Measurements from ENCODE around the gene MARCKS.
"Not testable (repeated sequence)": the region's sequence is repeated elsewhere in the genome, so short reads cannot be mapped to it uniquely, and the experiment has no call there.

MARCKS gene

GRCh38 chr6:113884011-113884410, 26.9 kb downstream of the MARCKS start:
- no peak for DNase-seq (ENCODE audit: low spot score)

GRCh38 chr6:113886512-113886911, 29.4 kb downstream of the MARCKS start:
- DNase-seq (ENCODE audit: low spot score) = no peak

DNA sequence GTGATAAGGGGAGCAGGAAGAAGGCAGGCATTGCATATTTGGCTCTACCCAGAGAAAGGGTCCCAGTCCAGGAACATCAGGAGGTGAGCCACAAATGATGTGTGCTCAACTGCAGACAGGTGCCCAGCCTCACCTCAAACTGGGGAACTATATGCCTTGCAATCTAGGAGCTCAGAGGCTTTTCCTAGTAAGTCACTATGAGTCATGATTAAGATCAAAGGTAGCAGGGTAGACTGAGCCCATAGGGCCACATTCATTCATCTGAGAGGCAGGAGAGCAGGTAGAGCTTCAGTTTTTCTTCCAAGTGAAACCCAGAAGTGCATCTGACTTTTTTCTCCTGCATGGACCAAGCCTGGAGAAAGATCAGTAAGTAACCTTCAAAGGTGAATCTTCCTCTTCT, 31.3 kb downstream of the MARCKS start:
- DNase-seq (ENCODE audit: low spot score) = no peak

DNA sequence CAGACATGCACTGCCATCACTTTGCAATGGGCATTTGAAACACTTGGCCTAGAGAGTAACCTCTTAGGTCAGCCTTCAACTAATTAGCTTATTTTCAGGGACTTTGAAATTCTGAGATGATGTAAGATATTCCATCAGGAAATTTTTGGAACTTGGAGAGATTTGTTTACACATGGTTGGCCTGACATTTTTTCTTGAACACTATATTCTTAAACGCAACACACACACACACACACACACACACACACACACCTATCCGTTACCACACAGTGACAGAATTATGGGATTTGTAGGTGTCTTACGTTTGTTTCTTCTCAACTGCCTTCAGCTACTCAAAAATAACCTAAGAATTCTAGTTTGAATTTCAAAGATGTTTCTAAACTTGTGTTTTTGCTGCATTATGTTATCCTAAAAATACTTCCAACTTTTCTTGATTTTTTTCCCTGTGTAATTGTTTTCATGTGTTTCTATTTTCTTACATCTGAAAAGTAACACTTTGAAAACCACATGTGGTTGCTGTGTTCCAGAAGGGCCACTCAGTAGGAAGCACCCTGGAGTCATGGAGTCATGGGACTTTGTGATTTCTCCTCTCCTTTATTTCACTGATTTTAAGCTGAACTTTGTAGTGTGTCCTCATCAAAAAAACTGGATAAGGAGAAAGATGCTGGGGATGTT, 31.9 kb downstream of the MARCKS start:
- DNase-seq (ENCODE audit: low spot score) = no peak

DNA sequence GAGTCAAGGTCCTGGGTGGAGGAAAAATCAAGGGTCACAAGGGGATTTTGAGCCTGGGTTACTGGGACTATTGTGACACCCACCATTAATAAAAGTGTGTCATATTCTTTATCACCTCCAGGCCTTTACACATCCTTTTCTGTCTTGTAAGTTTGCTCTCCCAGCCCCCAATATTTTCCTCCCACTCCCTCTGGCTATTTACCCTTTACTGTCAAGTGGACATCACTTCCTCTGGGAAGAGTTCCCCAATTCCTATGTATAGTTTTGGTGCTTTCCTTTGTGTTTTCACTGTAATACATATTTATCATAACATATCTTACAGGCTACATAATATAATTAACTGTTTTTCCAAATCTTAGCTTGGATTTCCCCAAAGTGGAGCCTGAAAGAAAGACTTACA, 36.3 kb downstream of the MARCKS start:
- no peak for DNase-seq (ENCODE audit: low spot score)

GRCh38 chr6:113893866-113894265, 36.7 kb downstream of the MARCKS start:
- DNase-seq (ENCODE audit: low spot score) = no peak

DNA sequence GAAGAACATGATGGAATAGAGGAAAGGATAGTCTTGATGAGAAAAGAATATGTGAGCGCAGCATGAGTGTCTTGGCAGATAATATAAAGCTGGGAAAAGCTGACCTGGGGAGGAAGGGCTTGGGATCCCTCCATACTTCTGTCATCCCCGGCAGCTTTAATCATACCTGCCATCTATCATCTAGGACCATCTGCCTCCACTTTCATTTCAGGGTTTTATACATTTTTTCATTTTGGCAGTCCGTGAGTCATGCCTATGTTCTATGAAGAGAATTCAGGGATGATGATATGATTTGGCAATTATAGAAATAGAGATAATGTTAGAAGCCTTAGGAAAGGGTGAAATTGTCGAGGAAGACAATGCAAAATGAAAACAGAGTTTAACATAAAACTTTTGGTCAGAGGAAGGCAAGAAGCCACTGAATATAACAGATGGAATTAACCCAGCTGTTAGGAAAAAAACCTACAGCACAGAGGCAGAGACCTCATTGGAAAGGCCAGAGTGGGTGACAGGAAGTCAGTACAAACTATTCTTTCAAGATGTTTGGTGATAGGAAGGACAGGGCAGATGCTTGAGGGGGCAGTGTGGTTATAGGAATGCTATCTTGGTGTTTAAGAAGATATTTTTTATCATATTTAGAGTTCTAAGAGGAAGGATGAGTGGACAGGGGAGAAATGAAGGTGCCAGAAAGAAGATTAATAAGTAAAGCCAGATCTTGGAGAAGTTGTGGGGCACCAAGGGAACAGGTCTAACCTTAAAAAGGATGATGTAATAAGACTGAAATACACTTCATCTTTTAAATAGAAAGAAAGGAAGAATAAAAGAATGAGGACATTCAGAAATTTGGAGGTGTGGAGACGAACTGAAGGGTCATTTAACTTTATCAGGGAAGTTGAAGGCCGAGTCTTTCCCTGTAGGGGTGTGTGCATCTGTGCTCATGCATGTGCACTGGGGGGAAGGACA, 37.8 kb downstream of the MARCKS start:
- no peak for DNase-seq (ENCODE audit: low spot score)

DNA sequence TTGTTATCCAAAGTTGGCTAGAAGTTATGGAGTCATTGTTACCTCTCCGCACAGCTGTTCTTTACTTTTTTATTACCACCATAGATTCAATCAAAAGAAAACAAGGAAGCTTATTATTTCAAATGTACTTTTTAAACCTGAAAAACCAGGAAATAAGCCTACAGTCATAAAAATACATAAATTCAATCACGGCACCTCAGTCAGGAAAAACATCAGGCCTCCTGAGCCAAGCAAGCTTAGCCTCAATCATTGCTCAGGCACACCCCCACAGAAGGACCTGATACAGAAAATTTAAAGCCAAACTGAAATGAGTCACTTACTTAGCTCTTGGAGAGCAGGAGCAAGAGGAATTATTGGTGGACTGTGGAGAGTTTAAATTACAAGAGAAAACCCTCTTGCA, 44.3 kb downstream of the MARCKS start:
- DNase-seq (ENCODE audit: low spot score) = no peak

- no peak for DNase-seq (ENCODE audit: low spot score)
These were observed 46.7 kb downstream of the MARCKS start for GRCh38 chr6:113903666-113904330.

- no peak for DNase-seq (ENCODE audit: low spot score)
These were observed 50.1 kb downstream of the MARCKS start for GRCh38 chr6:113907102-113907815.

GRCh38 chr6:113908801-113909200, 51.7 kb downstream of the MARCKS start:
- no peak for DNase-seq (ENCODE audit: low spot score)

DNA sequence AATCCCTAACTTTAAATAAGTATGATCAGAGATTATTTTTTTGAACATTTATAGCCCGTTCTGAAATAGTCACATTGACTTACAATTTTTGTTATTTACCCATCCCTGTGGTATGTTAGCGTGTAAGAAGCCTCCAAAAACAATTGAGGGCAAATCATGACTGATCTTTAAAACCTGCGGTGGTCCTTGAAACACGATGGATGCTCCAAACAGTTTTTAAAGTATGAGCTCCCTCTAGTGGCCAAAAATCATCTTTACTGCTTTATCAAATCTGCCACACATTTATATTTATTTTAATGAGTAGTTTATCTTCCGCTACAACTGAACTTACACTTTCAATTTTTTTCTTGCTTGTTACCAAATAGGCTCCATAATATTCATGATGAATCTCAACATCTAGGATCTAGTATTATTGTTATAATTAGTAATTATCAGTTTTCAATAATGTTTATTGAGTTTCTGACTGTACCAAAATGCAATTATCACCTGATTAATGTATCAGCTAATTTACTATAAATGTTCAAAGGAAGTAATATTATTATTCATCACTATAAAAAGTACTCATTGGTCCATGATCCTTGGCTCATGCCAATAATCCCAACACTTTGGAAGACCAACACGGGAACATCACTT, 52.2 kb downstream of the MARCKS start:
- DNase-seq (ENCODE audit: low spot score) = peak; percentile 62

DNA sequence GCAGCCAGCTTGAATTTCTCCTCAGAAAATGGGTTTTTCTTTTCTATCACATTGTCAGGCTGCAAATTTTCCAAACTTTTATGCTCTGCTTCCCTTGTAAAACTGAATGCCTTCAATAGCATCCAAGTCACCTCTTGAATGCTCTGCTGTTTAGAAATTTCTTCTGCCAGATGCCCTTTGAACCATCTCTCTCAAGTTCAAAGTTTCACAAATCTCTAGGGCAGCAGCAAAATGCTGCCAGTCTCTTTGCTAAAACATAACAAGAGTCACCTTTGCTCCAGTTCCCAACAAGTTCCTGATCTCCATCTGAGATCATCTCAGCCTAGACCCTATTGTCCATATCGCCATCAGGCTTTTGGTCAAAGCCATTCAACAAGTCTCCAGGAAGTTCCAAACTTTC, 53.1 kb downstream of the MARCKS start:
- not testable (repeated sequence) for DNase-seq (ENCODE audit: low spot score)

Data from hematopoietic multipotent progenitor cell treated with erythropoietin and hydrocortisone succinate and interleukin-3 and kit ligand, for 15 days (in vitro differentiated cells).